NCI-H2107 treated with DMSO at 0.1 percent for 48 hours (cell line): ENCODE measurements around the gene PTPRD.
"Not testable (repeated sequence)": the region's sequence is repeated elsewhere in the genome, so short reads cannot be mapped to it uniquely, and the experiment has no call there.

Source experiments
- DNase-seq: peaks from one replicate; lab custom pipeline; 2025; ENCODE audit not compliant: unreplicated experiment; lab: John Stamatoyannopoulos, UW

Gene PTPRD

DNA sequence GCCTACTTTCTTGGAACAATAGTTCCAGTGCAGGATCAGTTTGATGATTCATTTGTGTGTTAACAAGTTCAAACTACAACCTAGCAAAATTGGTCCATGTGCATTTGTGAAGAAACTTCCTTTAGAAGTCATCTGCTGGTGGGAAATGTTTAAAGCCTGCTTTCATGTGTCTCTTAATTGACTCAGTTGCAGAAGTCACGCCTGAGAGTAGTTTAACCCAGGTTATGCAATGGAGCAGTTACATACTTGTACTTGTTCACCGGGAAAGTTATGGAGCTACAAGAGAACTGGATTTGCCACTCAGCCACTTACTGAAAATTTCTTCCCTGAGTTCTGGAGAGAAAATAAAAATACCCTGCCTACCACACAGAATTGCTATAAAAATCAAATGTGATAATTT is 1397.8 kb downstream of the PTPRD start:
- no peak for DNase-seq

DNA sequence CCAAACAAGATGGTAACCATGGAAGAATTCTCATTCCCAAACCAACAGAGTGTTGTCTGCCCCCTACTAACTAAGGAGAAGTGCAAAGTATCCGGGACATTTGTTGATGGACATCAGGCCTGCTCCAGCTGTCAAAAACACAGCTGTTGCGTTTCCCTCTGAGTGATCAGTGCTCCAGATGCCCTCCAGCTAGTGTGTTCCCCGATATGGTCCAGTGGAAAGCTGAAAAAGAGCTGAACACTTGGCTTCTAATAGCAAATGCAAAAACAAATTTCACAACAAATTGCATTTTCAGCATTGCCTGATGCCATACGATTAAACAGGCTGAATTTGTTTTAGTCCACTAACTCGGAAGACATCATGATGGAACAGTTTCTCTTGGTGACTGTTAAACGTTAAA is 1398.7 kb downstream of the PTPRD start:
- DNase-seq, result no peak

DNA sequence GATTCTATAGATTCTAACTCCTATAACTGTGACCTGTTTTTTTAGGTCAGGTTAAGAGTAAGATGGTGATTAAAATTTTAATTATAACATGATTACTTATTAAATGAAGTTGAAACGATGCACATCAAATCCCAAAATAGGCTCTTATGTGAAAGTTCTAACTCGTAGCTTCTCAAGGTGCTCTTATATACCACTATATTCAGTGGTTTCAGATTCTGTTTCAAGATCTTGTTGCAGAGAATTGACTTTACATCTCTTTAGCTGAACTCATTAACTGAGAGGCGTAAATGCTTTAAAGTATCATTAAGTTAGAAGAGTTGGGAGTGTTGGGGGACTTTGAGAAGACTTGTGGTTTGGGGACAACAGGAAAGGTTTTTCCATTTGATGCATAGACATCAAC is 1399.8 kb downstream of the PTPRD start:
- no peak for DNase-seq

DNA sequence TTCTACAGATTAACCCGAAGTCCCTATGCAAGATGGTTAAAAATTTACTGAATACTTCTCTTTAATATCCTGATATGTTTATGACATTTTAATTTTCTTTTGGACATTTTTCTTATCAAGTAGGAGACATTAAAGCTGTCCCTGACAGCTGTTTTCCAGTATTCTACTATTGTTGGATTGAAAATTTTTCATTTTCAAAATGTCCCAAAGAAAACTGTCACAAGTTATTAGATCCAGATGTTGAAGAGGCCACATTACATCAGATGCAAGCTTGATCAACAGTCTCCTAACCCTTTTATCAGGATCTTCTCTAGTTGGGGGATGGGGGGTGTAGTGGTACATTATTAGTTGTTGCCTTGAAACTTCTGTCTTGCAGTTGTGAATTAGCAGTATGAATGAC is 1410.5 kb downstream of the PTPRD start:
- no peak for DNase-seq

DNA sequence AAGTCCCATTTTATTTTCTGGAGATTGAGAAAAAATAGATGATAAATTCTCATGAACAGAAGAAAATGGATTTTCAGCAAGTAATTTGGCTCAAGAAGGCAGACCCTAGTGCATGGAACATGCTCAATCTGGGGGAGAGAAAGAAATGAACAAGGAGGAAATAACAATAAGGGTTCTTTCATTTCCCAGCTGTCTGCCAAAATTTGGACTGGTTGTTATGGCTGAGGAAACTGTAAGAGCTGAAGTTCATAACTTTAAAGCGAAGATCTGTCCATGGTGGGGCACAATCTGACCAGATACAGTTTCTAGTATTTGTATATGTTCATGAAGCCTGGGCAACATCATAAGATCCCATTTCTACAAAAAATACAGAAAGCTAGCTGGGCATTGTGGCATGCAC is 1426.7 kb downstream of the PTPRD start:
- no peak for DNase-seq

DNA sequence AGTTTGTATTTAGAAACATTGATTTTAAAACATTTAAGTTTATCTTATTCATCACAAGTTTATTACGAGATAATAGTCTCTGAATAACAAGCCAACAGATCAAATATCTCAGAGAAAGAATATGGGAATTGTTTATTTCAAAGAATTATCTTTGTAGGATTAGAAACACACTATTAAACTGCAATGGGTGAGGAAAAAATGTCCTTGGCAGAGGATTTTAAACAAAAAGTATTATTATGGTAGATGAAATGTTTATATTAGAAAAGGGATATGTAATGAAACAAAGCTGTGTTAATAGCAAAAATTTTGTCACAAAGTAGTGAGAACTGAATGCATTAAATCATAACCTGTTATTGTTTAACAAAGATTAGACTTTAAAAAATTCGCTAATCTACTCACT is 1430.4 kb downstream of the PTPRD start:
- DNase-seq, result no peak

DNA sequence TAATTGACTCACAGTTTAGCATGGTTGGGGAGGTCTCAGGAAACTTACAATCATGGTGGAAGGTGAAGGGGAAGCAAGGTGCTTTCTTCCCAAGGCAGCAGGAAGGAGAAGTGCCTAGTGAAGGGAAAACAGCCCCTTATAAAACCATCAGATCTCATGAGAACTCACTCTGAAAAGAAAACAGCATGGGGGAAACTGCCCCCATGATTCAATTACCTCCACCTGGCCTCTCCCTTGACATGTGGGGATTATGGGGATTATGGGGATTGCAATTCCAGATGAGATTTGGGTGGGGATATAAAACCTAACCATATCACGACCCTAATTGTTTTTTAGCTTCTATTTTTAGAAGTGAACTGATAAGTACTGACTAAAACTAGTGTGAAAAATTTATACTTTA is 1435.7 kb downstream of the PTPRD start:
- DNase-seq, result no peak

DNA sequence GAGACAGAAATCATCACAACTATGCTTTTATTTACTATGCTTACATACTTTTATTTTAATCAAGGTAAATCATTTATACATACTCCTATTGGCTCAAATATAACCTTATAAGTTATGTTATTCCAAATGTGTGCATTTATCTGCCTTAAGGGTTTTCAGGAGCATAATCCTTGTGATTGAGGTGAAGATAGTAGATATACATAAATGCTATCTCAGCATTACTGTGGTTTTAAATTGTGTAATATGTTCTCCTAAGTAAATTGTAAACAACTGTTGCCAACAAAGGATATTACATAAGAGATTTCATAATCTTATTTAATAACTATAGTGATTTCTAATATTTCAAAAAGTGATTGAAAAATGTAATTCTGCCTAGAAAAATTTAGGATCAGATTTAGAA is 1438.4 kb downstream of the PTPRD start:
- DNase-seq, result no peak

DNA sequence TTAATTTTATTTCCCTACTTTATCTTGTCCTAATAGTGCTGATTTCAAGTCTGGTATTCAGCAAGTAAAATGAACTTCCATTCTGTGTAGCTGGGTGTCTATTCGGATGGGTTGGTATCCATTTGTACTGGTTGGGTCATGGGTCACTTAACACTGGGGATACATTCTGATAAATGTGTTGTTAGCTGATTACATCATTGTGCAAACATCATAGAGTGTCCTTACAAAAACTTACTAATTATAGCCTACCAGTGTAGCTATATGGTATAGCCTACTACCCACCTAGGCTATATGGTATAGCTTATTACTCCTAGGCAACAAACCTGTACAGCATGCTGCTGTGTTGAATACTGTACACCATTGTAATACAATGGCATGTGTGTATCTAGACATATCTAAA is 1439.5 kb downstream of the PTPRD start:
- DNase-seq, result no peak

DNA sequence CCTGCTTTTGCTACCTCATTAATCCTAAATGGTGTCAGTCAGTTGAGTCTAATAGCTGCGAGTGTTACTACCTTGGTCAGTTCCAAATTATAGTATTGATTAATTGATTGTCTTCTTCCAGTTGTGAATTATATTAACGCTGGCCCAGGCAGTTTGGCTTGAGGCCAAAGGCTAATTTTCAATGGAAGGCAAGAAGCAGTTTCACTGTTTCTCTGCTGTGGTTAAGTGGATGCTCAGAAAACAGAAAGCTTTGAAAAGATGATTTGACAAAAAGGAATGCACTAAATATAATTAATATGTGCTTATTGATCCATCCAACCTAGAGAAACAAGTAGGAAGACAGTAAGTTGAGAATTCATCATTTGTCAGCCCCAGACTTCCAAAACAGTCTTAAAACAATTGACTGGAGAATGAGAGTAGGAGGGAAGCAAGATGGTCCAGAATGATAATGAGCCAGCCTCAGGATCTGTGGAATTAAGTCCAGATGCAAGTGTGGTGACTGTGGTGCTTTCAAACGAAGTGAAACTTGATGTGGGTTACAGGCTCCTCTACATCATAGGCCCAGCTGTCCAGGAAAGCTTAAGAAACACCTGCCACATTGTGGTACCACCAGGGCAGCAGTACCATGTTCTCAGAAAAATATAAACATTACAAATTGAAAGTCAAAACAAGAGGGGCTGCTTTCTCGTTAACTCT is 1442.2 kb downstream of the PTPRD start:
- peak; percentile 73 for DNase-seq

DNA sequence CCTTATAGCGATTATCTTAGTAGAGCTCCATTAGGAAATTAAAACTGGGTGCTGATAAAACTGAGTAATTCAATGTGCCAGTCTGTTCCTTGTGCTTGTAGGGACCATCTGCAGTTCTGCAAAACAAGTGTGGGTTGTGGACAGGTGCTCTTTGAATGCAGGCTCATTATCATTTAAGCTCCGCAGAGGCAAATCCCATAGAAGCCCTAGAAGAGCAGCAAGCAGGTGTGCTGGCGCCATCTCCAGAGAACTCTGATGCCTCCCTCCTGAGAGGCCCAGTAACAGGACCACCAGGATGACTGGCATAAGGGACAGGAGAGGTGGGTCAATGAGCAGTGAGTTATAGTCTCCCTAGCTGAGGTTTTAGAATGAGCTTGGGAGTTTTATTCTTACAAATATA is 1470.8 kb downstream of the PTPRD start:
- DNase-seq, result peak; percentile 93

DNA sequence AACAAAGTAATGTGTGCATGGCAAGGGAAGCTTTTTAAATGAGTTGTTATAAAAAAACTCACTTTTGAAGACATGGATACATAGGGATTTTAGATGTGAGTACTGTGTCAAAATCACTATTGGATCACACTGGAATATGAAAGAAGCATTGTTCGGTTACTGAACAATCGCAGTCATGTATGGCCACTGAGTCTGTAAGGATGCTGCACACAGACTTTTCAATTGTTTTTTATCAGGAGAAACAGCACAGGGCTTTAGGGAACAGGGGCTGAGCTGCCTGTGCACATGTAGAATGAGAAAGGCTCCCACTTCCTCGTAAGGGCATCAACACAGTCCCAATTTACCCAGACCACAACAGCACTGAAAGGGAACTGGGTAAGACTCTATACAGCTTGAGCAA is 1479.3 kb downstream of the PTPRD start:
- no peak for DNase-seq

DNA sequence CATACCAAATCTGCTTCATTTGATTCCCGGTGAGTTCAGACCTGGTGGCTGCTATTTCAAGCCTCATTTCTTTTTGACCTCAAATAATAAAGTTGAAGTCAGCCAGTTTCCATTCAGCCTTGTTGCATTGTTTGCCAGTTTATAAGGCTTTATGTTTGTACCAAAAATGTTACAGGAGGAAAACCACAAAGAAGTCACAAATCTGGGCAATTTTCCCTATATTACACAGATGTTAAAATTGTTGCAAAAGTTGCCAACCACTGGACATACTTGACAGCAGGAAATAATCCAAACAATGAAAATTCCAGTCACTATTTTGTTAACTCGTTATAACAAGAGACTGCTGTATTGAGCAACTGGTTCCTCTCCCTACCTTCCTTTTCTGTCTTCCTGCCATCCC is 1488.2 kb downstream of the PTPRD start:
- no peak for DNase-seq

DNA sequence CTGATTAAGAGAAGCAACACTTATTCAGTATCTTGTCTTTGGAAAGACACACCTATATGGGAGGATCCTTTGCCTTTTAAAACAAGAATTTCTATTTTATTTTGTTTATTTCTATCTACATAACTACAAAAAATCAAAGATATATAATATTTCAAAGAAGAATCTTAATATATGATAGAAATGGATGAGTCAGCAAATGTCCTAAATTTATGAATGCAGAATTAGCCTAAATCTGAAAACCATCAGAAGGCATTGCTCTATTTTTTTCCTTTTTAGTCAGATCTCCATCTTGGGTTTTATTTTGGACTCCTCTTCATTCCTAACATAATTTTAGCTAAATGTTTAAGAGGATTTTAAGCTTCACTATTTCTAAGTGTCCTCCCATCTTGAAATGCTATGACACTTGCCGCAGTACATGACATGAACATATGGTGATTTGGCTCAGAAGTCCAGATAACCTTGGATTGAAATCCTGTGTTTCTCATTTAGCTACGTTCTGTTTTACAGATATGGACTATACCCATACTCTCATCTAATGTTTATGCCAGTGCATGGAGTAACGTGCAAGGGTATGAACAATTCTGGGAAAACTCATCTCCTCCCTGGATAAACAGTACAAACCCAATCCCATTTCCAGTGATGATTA is 1490.4 kb downstream of the PTPRD start:
- DNase-seq, result no peak

DNA sequence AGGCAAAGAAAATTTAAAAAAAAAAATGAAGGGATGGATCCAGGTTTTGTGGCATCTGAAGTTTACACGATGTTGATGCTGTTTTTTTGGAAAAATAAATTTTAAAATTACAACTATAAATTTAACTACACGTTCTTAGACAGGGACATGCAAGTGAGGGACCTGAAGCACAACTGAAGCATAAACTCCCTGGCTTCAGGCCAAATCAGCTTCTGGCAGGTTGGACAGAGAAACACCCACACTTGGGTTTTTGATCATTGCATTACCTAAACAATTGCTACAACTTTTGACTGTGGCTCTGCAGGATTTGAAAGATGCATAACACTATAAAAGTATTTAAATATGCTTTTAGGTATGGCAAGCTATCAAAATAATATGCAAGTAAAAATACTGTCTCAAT is 1494.9 kb downstream of the PTPRD start:
- DNase-seq, result peak; percentile 23

DNA sequence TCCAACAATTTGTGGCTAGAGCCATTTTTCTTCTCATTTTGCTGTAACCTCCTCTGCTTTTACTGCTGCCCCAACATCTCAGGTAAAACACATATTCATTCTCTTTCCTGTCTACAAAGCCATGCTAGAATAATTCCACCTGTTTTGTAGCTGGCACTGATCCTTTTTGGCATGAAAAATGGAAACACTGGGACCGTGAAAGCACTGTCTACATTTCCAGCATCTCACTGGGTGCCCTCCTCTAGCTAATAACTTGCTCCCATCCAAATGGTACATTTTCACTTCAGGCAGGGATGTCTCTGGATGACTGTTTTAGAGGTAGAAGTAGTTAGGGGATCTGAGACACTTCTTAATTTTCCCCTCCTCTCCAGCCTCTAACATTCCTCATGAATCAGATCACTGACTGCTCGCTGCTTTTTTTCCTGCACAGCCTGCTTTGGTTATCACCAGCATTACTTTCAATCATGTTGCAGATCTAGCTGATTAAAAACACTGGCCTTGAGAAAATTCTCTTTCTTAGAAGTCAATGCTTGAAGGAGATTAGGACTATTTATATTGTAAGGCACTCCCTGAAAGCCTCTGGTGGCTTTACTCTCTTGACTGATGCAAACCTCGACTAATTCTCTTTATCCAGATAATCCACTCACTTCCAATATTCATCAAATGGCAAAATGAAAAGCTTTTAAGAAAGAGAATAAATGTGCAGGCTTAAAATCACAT is 1500.6 kb downstream of the PTPRD start:
- DNase-seq, result no peak

DNA sequence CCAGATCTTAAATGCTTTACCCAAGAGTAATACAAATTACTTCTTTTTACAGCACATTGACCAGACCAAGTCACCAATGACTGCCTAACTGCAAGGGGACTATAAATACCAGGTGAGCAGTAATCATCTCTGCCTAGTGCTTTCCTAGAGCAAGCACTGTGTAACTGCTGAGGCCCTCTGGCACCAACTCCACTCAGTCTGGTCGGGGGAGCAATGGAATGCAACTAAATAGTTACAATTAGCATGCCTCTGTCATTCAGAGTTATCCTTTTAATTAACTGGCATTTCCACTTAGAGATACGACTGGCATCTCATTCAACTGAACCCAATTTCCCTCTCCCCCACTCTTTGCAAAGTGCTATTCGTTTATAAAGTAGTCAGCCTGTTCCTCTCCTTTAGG is 1504.2 kb downstream of the PTPRD start:
- DNase-seq, result no peak

DNA sequence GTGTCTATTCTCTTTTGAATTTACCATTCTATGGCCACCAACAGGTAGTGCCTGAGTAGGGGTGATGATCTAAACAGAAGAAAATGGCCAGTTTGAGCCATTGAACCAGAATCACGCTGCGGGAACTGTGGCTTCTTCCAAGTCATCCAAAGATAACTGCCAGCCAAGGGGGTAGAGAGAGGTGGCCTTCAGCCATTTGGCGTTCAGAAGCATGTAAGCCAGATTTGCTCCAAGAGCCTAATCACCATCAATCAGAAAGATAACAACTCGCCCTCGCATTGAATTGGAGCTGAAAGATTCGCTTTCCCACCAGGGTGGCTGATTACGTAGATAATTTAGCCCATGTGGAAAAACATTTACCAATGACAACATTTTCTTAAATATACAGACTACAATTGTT is 1510.5 kb downstream of the PTPRD start:
- no peak for DNase-seq

DNA sequence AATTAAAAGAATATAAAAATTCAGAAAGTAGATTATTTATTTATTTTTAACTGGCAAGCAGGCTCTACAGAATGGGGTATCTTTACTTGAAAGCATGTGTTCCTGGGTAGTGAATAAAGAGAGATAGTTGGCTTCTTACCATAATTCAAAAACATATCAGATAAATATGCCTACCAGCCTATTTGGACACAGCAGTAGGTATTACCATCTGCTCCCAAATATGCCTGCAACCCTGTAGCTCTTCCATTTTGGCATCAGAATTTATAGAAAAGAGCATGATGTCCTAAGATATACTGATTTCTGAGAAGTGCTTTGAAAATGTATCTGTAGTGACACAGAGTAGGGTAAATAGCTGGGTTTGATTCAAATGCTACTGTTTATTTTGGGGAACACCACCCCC is 1512.7 kb downstream of the PTPRD start:
- DNase-seq, result no peak

DNA sequence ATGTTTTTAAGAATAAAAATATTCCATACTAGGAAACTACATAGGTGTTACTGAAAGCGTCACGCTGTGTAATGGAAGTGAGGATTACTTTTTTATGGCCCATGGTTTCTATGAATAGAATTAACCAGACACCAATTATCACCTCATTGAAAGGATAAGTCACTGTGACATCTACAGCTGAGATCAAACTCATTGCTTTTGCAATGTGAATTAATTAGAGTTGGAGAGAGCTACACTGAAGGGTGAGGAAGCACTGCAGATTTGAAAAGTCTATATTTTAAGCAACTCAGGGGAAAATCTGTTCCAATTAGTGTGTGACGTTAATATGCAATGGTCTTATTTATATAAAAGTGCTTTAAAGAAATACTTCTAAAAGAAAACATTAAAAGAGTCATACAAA is 1513.2 kb downstream of the PTPRD start:
- peak; percentile 20 for DNase-seq

DNA sequence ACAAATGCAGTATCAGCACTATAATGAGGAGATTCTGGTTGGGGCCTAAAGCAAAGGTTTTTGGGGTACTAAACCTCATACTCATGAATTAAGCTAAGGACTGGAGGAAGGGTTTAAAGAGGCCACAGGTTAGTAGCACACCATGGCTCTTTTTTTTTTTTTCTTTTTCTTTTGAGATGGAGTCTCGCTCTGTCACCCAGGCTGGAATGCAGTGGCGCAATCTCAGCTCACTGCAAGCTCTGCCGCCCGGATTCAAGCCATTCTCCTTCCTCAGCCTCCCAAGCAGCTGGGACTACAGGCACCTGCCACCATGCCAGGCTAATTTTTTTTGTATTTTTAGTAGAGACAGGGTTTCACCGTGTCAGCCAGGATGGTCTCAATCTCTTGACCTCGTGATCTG is 1515.5 kb downstream of the PTPRD start:
- not testable (repeated sequence) for DNase-seq

DNA sequence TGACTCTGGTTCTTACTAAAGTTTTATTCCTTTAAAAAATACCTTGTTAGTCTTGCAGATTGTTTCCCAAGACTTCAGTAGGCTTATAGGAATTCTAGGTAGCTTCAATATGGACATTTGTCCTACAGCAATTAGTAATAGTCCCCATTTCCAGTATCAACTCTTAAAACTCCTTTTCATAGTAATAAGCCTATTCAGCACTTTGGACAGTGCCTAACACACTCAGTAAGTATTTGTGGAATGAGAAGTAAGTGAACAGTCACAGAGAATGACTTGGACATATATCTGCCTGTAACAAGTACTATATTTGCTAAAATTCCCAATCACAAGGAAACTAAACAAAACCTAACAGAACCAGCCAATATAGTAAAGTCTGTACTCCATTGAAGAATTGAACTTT is 1521.4 kb downstream of the PTPRD start:
- no peak for DNase-seq
